Gastrocnemius medialis (tissue), 4 donors: ENCODE data around the gene PHF23. TPM values are rescaled to one million over a fixed set of nuclear protein-coding genes. Genes with fewer than 3 reads are reported as not detected.

ENCODE experiments used
- ATAC-seq, 2 donors: fragments of 150-250 bp; one replicate each; pipeline ENCODE4 v1.9.1; 2016
- DNase-seq, 2 donors: peaks; one replicate each; pipeline ENCODE4 v3.0.0-alpha.2; 2019
- H3K27ac ChIP-seq, 4 donors: fragments of 200-600 bp; sonication (generic); 1 replicate in 1 of 4; 2 replicates in 3 of 4; pipeline ENCODE4 v1.5.1; 2016 to 2018; ENCODE audit warnings: mild to moderate bottlenecking in 2 of 4, moderate library complexity in 1 of 4
- H3K27me3 ChIP-seq, 3 donors: fragments of 200-600 bp; sonication (generic) in 2 of 3; 1 replicate in 1 of 3; 2 replicates in 2 of 3; pipeline versions ENCODE4 v1.5.1 to v1.6.0; 2016 to 2019; ENCODE audit warnings: mild to moderate bottlenecking in 1 of 3, moderate library complexity in 1 of 3
- H3K36me3 ChIP-seq, 2 donors: fragments of 200-600 bp; sonication (generic) in 1 of 2; one replicate each; pipeline ENCODE4 v1.5.1; 2017 to 2018
- H3K4me1 ChIP-seq, 2 donors: fragments of 200-600 bp; sonication (generic) in 1 of 2; one replicate each; pipeline ENCODE4 v1.5.1; 2016 to 2017; ENCODE audit warnings: mild to moderate bottlenecking in 2 of 2
- H3K4me3 ChIP-seq, 4 donors: fragments of 200-600 bp; sonication (generic) in 3 of 4; 1 replicate in 1 of 4; 2 replicates in 3 of 4; pipeline ENCODE4 v1.5.1; 2016 to 2019; ENCODE audit warnings: mild to moderate bottlenecking in 2 of 4
- H3K9me3 ChIP-seq, 3 donors: fragments of 200-600 bp; sonication (generic) in 2 of 3; 1 replicate in 1 of 3; 2 replicates in 2 of 3; pipeline ENCODE4 v1.5.1; 2016 to 2019
- POLR2A ChIP-seq, 2 donors: fragments of 450-650 bp; IDR thresholded peaks; one replicate each; pipeline ENCODE4 v1.6.1; 2017; ENCODE audit warnings: antibody characterized with exemption in 2 of 2, mild to moderate bottlenecking in 2 of 2, moderate library complexity in 2 of 2
- in situ Hi-C, 4 donors: fragments of 200-750 bp; cut with MboI; loops; one replicate each; pipeline versions ENCODE4 v1.15.0 to v1.8.0; 2017; ENCODE audit warnings: low sequenced_read_pairs in 4 of 4
- intact Hi-C: fragments of 100-400 bp; cut with DNase I; formaldehyde crosslinking; loops from one replicate; pipeline ENCODE4 v1.15.1; 2023; ENCODE audit warnings: low total_unique reads
- total RNA-seq, 4 donors: library from RNA; depleted of rRNA; stranded (reverse); fragments of >200 nt; gene quantifications; one replicate each; pipeline versions ENCODE4 v1.1.0 to v1.2.3, GENCODE V29; 2016
- TF ChIP-seq, protein P1 (sequence below), 5 experiments: fragments of 450-650 bp in 3 of 5; fragments of 200-600 bp in 2 of 5; sonication (generic) in 2 of 5; IDR thresholded peaks in 4 of 5; conservative IDR thresholded peaks in 1 of 5; 1 replicate in 4 of 5; 2 replicates in 1 of 5; pipeline ENCODE4 v1.5.1; 2016 to 2019; ENCODE audit warnings: antibody characterized with exemption in 5 of 5, mild to moderate bottlenecking in 3 of 5, moderate library complexity in 3 of 5

The PHF23 gene
- total RNA-seq, 4 donors from 2014 or later = 16.9 to 31.8 (median 24.1) TPM

DNA sequence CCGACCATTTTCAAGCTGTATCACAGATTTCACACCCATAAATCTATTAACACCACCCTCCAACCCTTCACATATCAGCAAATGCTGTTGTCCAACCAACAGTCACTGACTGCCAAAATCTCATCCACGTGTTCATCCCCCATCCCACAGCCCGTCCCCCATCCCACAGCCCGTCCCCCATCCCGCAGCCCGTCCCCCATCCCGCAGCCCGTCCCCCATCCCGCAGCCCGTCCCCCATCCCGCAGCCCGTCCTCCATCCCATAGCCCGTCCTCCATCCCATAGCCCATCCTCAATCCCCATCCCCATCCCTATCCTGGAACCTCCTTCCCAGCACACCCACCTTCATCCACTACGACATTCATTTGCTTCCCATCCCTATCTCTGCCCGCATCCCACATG lies 33.7 kb downstream of the PHF23 start:
- H3K27ac ChIP-seq = peak overlapping the region; percentile 7 to 54 (median 28)
- no peak for TF ChIP-seq POLR2A (IDR thresholded peaks at IDR 0.05)
- TF ChIP-seq, protein P1, sequence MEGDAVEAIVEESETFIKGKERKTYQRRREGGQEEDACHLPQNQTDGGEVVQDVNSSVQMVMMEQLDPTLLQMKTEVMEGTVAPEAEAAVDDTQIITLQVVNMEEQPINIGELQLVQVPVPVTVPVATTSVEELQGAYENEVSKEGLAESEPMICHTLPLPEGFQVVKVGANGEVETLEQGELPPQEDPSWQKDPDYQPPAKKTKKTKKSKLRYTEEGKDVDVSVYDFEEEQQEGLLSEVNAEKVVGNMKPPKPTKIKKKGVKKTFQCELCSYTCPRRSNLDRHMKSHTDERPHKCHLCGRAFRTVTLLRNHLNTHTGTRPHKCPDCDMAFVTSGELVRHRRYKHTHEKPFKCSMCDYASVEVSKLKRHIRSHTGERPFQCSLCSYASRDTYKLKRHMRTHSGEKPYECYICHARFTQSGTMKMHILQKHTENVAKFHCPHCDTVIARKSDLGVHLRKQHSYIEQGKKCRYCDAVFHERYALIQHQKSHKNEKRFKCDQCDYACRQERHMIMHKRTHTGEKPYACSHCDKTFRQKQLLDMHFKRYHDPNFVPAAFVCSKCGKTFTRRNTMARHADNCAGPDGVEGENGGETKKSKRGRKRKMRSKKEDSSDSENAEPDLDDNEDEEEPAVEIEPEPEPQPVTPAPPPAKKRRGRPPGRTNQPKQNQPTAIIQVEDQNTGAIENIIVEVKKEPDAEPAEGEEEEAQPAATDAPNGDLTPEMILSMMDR (IDR thresholded peaks at IDR 0.05 in 4 of 5, conservative IDR thresholded peaks at IDR 0.05 in 1 of 5) = no peak
- peaks cover 0 to 11% (median 0%) of the 10 kb centered on the region in 3 donors for H3K27me3 ChIP-seq
- H3K36me3 ChIP-seq = no peaks in the 10 kb centered on the region
- no peaks in the 10 kb centered on the region for H3K9me3 ChIP-seq
- H3K4me1 ChIP-seq = no peaks in the 10 kb centered on the region
- no peak for DNase-seq
- peak overlapping the region; percentile 49 to 59 (median 54) for H3K4me3 ChIP-seq
- in situ Hi-C loops (no loop called here), intact Hi-C loops (no loop called here)
- no peak for ATAC-seq

GRCh38 chr17:7204828-7205461 lies 34.3 kb downstream of the PHF23 start:
- Histone ChIP-seq H3K9me3 (no peaks in the 10 kb centered on the region), H3K27ac (peak overlapping the region; percentile 7 to 54 (median 28)), H3K4me3 (peak overlapping the region; percentile 49 to 59 (median 54)), H3K27me3 (peaks cover 0 to 11% (median 0%) of the 10 kb centered on the region in 3 donors), H3K36me3 (no peaks in the 10 kb centered on the region), H3K4me1 (no peaks in the 10 kb centered on the region)
- in situ Hi-C loops (no loop called here), intact Hi-C loops (no loop called here)
- ATAC-seq (peak; percentile 61 to 69), DNase-seq (peak; percentile 33 to 58)
- no peak for TF ChIP-seq POLR2A (IDR thresholded peaks at IDR 0.05)
- TF ChIP-seq, protein P1 (IDR thresholded peaks at IDR 0.05 in 4 of 5, conservative IDR thresholded peaks at IDR 0.05 in 1 of 5) = no peak

- Histone ChIP-seq H3K27me3 (peaks cover 0 to 11% (median 0%) of the 10 kb centered on the region in 3 donors), H3K4me1 (no peaks in the 10 kb centered on the region), H3K27ac (peak overlapping the region in 2 of 4 donors; percentile 9 to 48), H3K9me3 (no peaks in the 10 kb centered on the region), H3K4me3 (peak overlapping the region in 3 of 4 donors; percentile 49 to 59 (median 50)), H3K36me3 (no peaks in the 10 kb centered on the region)
- DNase-seq (no peak), ATAC-seq (no peak)
- TF ChIP-seq POLR2A (IDR thresholded peaks at IDR 0.05) = no peak
- TF ChIP-seq, protein P1 (IDR thresholded peaks at IDR 0.05 in 4 of 5, conservative IDR thresholded peaks at IDR 0.05 in 1 of 5) = no peak
- intact Hi-C loops (no loop called here), in situ Hi-C loops (no loop called here)
These were observed 34.9 kb downstream of the PHF23 start for GRCh38 chr17:7204336-7204735.

DNA sequence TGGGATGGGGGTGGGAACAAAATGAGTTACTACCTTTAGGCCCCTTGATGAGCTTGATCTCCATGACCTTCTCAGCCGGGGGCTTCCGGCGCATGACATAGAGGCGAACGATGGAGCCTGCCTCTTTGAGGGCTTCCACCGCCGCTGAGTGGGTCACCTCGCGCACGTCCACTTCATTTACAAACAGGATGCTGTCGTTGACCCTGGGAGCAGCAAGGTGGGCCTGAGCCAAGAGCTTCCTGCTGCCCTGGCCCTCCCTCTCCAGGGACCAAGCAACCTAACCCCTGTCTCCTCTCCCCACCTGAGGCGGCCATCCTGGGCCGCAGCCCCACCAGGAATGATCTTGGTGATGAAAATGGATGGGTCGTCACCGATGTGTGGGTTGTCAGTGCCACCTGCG lies 35.9 kb downstream of the PHF23 start:
- in situ Hi-C loops (no loop called here), intact Hi-C loops (no loop called here)
- Histone ChIP-seq H3K27me3 (peaks cover 0 to 11% (median 0%) of the 10 kb centered on the region in 3 donors), H3K4me1 (no peaks in the 10 kb centered on the region), H3K4me3 (no peak overlapping the region), H3K36me3 (no peaks in the 10 kb centered on the region), H3K9me3 (no peaks in the 10 kb centered on the region), H3K27ac (no peak overlapping the region)
- DNase-seq (no peak), ATAC-seq (no peak)
- no peak for TF ChIP-seq POLR2A (IDR thresholded peaks at IDR 0.05)
- TF ChIP-seq, protein P1 (IDR thresholded peaks at IDR 0.05 in 4 of 5, conservative IDR thresholded peaks at IDR 0.05 in 1 of 5) = no peak
